GM19455 (cell line): ENCODE results near the gene ARL13B.
"Not testable (repeated sequence)": the region's sequence is repeated elsewhere in the genome, so short reads cannot be mapped to it uniquely, and the experiment has no call there.

ENCODE experiments used
- ATAC-seq: cut with Tn5 transposase; IDR thresholded peaks from one replicate; pipeline ENCODE4 v1.9.1; 2021; ENCODE audit not compliant: unreplicated experiment

ARL13B gene

DNA sequence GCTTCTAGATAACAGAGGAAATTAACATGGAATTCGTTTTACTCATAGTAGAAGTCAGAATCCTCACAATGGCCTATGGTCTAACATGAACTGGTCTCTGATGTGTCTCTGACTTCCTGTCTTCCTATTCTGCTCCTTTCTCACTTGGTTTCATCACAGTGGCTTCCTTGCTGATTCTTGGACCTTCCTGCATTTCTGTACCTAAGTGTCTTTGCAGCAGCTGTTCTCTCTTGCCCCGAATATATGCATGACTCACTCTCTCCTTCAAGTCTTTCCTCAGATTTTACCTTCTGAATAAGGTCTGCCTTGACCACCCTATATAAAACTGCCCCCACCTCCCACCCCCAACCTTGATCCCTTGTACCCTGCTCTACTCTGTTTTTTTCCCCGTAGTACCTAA is 14.1 kb downstream of the ARL13B start:
- ATAC-seq, result no peak

DNA sequence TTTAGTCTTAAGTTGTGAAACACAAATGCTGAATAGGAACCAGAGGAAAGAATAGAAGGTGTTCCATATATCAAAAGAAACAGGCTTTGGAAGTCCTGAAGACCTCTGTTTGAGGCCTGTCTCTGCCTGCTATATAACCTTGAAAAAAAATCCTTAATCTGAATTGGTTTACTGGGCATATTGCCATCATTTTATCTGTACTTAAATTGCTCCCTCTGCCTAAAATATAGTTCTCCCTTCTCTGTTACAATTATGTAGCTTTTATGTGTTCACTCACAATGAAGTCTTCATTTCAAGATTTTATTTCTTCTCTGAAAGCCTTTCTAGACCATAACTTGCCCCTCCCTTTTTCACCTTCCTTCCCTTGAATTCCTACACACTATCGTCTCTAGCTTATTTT is 21.2 kb downstream of the ARL13B start:
- no peak for ATAC-seq

DNA sequence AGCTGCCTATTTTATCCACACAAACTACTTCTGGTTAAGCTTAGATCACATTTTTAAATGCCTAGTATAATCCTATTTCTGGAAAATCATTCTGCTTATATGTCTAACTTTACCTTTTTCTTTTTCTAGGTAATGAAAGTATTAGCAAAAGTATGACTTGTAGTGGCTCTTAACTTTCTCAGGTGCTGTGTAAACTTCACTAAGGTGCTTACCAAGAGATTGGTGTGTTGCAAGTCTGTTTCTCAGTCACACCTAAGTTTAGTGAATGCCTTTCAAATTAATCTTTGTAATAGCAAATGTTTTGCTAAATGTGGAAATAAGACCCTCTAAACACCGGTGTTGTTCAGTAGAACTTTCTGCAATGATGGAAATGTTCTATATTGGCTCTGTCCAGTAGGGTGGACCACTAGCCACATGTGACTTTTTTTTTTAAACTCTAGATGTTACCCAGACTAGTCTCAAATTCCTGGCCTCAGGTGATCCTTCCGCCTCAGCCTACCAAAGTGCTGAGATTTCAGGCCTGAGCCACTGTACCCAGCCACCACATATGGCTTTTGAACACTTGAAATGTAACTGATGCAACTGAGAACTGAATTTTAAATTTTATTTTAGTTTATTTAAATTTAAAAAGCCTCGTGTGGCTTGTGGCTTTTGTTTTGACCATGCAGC is 22.0 kb downstream of the ARL13B start:
- no peak for ATAC-seq

DNA sequence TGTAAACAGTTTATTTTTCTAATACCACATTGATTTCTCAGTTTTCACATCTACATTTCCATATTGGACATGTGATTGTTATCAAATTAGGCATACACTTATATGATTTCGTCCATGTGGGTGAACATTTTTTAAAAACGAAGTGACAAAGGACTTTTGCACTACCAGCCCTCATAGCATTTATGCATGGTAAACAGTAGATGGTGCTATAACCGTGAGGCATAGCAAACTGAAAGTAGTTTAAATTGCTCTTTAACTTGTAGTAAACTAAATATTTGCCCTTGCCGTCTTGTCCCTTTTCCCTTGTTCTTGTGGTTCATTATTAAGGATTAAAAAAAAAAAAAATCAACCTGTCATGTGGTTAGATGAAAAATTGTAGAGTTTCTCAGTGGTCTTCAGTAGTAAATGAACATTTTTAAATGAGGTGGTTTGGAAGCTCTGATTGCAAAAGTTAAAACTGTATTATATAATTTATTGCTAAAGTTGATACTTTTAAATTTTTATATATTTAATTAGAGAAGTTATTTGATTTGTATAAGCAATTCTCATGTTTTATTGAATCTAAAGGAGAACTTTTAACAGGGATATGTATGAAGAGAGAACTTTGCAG is 24.5 kb downstream of the ARL13B start:
- peak; percentile 85 for ATAC-seq

DNA sequence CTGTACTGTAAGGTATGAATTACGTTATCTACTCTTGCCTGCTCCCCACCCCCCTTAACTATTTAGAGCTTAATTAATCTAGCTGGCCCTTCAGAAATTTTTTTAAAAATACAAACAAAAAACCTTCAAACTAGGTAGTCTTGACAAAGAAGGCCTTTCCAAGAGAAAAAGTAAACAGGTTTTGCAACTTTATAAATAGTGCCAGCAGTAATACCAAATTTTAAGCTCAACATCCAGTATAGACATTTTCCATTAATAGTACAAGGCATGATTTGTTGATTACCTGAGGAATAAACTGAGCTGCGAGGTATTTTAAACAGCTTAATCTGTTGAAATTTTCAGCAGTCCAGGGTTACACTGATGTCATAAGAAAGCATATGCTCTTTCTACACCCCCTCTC is 28.3 kb downstream of the ARL13B start:
- no peak for ATAC-seq

DNA sequence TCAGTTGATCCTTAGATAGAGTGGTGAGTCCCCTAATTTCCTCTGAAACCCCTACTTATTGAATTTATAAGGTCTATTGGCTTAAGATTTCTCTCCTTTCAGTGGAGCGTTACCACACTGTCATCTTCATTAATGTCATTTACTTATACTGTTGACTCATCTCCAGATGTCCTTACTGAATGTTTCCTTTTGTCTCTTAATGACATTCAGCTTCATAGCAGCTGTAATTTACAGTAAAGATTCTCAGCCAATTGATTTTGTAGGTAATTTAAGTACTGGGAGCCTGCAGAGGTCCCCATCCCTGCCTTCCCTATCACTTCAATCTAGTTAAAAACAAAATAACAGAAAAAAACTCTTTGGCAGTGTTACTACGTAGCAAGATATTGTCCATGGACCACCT is 29.7 kb downstream of the ARL13B start:
- ATAC-seq, result no peak

DNA sequence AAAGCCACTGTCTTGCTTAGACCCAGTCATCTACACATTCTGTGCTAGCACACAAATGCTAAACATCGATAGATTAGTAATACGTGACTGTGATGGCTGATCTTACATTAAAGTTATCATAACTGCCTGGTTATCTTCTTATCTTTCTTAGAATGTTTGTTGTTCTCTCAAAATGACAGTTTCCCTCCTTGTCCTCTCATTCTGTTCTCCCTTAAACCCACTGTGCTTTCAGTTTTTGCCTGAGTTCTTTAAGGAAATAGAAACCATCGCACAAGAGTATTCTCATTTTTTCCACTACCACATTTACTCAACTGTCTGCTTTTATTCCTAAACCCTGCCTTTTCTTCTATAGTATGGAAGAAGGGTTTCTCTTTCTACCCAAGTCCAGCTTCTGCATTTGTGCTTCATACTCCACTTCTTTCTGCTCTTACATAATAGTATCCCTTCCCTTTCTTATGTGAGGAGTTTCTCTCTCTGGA is 31.3 kb downstream of the ARL13B start:
- no peak for ATAC-seq

DNA sequence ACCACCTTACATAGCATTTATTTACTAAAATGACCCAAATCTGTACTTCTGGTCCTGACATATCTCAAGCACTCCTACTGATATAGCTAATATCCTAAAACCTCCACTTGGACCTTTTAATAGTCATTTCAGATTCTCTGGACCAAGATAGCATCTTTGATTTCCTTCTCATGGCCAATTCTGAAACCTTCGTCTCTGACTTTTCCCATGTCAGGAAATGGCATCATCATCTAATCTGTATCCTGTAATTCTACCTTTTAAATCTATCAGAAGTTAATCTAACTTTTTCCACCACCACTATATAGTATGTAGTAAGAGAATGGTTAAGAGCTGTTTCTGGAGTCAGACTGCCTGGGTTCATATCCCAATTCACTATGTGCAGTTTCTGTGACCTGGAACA is 32.2 kb downstream of the ARL13B start:
- no peak for ATAC-seq

DNA sequence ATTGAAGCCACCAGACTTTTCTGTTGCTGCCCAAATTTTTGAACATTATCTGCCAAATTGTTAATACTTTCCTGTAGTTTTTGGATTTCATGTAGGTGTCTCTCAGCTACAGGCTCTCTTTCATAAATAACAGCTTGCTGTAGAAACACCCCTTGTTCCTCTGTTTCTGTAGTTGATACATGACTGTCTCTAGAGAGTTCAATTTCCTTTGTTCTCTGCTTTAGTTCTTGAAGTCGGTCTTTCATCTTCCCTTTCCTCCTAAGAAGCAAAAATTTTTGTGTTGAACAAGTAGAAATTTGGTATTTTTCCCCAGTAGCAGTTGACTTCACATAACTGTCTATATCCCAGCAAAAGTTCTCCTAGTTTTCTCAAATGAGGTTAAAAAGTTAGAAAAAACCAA is 35.1 kb downstream of the ARL13B start:
- ATAC-seq, result no peak

DNA sequence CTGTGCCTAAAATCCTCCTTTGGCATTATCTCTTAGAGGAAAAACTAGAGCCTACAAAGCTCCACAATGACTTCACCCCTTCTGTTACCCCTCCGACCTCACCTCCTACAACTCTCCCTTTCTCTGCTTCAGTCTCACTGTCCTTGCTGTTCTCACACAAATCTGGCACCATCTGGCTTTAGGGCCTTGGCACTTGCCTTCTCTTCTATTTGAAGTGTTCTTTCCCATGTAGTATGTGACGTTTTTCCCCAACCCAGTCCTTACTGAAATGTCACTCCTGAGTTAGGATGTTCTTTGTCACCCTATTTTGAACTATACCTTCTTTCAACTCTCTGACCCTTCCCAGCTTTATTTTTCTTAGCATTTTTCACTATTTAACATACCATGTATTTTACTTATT is 39.7 kb downstream of the ARL13B start:
- ATAC-seq, result no peak

DNA sequence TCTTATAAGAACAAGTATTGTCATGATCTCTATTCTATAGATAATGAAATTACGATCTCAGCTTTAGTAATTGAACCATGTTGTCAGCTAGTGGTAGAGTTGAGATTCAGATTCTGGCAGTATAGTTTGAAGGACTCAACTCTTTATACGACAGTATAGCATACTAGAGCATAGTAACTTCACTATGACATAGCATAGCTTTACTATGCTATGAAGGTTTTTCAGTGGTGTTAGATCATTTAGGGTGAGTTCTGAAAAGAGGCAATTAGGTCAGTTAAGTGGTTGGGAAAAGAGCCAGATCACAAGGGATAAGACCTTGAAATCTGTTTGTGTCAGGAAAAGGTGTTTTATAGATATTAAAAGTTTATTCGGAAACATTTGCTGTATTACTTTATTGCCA is 40.3 kb downstream of the ARL13B start:
- no peak for ATAC-seq

DNA sequence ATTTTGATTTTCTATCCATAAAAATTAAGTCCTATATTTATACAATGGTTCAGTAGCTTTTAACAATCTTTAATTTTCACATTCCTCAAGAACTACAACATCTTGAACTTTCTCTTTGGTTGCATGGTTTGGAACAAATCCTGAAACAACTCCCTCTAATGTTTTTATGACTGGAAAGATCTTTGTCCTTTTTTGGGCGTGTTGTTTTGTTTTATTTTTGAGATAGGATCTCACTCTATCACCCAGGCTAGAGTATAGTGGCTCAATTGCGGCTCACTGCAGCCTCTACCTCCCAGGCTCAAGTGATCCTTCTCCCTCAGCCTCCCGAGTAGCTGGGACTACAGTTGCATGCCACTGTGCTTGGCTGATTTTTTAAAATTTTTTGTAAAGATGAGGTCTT is 44.4 kb downstream of the ARL13B start:
- ATAC-seq, result no peak

DNA sequence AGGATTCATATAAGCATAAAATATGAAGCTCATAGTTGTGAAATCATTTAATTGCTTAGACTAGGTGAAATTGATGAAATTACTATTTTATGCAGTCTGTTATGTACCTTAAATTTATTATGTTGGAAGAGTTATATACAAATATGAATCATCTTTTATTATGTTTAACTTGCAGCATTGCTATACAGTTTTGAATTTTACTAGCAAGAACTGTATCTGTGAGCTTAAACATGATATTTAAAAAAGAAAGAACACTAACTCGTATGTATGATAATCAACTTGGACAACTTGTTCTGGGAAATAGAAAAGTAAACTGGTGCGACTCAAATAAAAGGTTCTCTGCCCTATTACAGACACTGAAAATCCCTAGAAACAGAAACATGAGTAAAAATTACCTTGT is 46.7 kb downstream of the ARL13B start:
- no peak for ATAC-seq

DNA sequence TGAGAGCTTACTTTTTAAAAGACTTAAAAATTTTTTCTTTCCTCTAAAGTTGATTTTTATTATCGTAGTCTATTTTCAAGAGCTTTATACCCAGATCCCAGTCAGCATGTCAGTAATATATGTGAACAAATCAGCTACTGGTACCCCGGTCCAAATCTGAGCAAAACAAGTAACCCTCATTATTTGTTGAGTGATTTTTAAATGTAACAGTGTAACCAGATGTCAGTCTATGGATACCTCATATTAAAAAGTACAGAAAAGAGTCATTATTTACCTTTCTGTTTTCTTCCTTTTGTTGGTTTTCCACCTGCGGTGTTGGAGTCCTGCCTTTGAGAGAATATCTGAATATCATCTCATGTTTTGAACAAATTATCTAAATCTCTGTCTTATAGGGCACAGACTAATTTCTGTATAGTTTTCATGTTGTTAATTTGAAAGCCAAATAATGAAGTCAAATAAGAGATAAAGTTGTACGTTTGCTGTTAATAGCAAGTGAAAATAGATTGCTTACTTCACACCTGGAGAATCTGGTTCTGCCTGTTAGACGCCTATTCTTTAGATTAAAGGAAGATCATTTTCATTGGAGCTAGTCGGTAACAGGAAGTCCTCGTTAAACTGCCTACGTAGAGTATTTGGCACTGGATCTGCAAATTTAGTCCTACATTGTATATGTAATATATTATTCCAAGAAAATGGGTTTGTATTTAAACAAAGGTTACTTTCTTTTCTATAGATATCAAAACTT is 48.3 kb downstream of the ARL13B start, which contains the start of gene STX19:
STX19 (minus strand) TSS at position 505 of the 745 bp plus-strand sequence. CDS start 13,328 bp downstream, outside the sequence.
- ATAC-seq, result no peak

DNA sequence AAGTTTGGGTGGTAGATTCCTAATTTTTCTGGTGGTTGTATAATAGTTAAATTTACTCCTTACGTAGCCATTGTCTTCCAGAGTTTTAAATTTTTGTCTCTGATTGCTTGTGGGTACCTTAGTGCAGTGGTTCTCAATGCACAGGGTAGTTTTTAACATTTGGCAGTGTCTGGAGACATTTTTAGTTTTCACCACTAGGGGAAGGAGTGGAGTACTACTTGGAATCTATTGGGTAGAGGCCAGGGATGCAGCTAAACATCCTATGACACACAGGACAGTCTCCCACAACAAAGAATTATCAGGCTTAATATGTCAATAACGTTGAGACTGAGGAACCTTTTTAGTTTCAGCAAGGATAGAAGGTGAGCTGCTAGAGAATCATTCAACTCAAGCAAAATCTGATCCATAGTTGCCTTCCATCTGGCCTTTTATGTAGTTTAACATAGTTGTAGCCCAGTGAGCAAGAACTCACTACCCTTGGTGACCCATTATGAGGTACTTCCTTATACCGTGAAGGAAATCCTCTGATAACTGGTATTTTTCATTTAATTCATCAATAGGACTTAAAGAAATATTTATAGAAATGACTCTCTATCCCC is 57.1 kb downstream of the ARL13B start:
- ATAC-seq, result no peak

DNA sequence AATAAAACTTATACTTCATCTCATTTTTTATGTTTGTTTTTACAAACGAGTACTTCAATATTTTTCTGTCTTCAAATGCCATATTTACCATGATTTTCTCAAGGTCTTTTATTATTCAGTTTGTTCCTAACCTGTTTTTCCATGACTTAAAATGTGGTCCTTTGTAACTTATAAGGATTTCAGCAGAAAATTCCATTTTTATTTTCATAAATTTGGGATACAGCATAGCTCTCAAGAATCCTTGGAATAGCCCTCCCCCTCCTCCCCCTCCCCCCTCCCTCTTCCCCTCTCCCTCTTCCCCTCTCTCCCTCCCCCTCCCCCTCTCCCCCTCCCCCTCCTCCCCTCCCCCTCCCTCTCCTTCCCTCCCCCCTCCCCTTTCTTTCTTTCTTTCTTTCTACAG is 63.3 kb downstream of the ARL13B start:
- no peak for ATAC-seq

DNA sequence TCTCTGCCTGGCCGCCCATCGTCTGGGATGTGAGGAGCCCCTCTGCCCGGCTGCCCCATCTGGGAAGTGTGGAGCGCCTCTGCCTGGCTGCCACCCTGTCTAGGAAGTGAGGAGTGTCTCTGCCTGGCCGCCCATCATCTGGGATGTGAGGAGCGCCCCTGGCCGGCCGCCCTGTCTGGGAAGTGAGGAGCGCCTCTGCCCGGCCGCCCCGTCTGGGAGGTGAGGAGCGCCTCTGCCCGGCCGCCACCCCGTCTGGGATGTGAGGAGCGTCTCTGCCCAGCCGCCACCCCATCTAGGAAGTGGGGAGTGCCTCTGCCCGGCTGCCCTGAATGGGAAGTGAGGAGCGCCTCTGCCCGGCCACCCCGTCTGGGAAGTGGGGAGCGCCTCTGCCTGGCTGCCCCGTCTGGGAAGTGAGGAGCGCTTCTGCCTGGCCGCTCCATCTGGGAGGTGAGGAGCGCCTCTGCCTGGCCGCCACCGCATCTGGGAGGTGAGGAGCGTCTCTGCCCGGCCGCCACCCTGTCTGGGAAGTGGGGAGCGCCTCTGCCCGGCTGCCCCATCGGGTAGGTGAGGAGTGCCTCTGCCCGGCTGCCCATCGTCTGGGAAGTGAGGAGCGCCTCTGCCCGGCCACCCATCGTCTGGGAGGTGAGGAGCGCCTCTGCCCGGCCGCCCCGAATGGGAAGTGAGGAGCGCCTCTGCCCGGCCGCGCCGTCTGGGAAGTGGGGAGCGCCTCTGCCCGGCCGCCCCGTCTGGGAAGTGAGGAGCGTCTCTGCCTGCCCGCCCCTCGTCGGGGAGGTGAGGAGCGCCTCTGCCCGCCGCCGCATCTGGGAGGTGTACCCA is 64.4 kb downstream of the ARL13B start:
- ATAC-seq, result not testable (repeated sequence)

DNA sequence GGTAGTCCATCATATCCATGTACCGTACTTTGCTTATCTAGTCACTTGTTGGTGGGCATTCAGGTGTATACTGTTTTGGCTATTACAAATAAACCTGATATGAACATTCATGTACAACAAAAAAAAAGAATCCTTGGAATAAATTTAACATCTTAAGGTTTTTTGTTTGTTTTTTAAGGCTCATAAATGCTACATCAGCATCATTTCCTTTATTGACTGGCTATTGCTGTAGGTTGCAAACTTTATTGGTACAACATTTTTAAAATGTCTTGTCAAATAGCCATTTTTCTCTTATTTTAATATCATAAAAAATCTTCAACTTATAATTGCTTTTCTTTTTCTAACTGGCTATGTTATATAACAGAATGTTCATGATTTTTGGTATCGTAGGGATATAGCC is 66.6 kb downstream of the ARL13B start:
- no peak for ATAC-seq

DNA sequence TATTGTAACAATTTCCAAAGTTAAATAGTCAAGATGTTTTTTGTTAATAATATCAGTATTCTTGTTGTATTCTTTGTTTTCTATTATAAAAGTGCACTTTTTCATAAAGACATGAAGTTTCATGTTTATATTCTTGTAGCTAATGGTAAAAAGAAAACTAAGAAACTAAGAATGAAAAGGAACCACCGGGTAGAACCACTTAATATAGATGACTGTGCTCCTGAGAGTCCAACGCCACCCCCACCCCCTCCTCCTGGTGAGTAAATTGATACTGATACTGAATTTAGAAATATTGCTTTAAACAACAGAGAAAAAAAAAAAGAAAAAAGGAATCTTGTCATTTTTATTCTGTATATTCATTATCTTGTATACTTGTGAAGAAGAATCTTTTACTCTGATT is 69.3 kb downstream of the ARL13B start:
- no peak for ATAC-seq

DNA sequence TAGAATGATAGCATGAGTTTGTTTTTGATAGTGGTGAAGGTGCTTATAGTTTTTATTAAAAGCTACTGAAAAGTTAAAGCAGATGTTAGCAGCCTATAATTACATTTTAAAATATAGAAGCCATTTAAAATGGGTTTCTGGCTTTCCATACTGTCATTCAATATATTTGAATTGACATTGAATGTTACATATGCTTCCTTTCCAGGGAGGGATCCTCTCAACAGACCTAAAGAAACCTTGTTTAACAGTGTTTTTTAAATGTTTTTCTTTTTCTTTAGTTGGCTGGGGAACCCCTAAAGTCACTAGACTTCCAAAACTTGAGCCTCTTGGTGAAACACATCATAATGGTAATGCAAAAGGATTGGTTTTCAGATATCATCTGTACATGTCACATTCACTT is 70.6 kb downstream of the ARL13B start:
- ATAC-seq, result no peak

DNA sequence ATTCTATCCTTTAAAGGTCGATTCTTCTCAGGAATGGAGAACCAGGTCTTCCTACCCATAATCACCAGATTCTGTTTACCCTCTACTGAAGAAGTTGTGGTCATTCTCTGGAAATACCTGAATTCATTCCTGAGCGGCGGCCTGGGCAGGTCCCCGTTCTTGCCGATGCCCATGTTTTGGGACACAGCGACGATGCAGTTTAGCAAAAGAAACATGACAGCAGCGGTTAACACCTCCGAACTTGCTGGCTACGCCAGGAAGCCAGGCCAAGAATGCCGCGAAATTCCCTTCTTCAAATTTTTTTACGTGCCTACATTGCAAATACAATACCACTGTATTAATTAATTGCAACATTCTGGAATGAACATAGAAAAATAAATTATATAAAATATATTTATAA is 81.3 kb downstream of the ARL13B start:
- no peak for ATAC-seq
